GM21737 (cell line): ENCODE measurements around the gene LCE3A.

ENCODE experiments used
- ATAC-seq: cut with Tn5 transposase; IDR thresholded peaks from one replicate; pipeline ENCODE4 v1.9.1; 2021; ENCODE audit warnings: mild to moderate bottlenecking, moderate library complexity; ENCODE audit not compliant: unreplicated experiment

The LCE3A gene

DNA sequence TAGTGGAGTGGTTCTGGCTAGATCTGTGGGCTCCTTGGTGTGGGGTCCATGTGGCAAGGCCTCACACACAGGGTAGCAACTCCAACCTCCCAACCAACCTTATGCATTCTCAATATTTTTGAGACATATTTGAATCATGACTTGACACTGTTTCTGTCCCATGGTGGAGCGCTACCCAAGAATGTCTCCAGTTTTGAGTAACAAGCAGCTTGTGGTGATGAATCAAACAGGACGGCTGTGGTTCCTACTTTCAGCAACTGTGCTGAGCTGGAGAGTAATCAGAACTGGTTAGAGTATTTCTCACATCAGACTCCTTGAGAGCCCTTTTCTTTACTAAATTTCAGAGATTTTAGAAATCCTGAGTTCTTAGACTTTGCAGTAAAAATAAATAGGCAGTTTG lies 45.7 kb downstream of the LCE3A start:
- no peak for ATAC-seq
